ENCODE measurements around the gene TIMM10.

TIMM10 gene

GRCh38 chr11:57482782-57483561, 47.6 kb downstream of the TIMM10 start:
- TF ChIP-seq CTCF (IDR thresholded peaks at IDR 0.05; ENCODE audit: control insufficient read depth, insufficient read depth, low read depth, low read length, missing control alignments), result peak; percentile 52
- no peak for DNase-seq (ENCODE audit: low read depth)
- peak overlapping the region; percentile 43 for H3K4me3 ChIP-seq (ENCODE audit: control insufficient read depth, low read depth, low read length)

- no peak for DNase-seq (ENCODE audit: low read depth)
- no peak for TF ChIP-seq CTCF (IDR thresholded peaks at IDR 0.05; ENCODE audit: control insufficient read depth, insufficient read depth, low read depth, low read length, missing control alignments)
- peak overlapping the region; percentile 43; the same call in 1 of the 2 replicates for H3K4me3 ChIP-seq (ENCODE audit: control insufficient read depth, low read depth, low read length)
Observed at GRCh38 chr11:57481915-57482781, 48.4 kb downstream of the TIMM10 start.

GRCh38 chr11:57481315-57481714, 49.2 kb downstream of the TIMM10 start:
- no peak overlapping the region for H3K4me3 ChIP-seq (ENCODE audit: control insufficient read depth, low read depth, low read length)
- no peak for DNase-seq (ENCODE audit: low read depth)
- TF ChIP-seq CTCF (IDR thresholded peaks at IDR 0.05; ENCODE audit: control insufficient read depth, insufficient read depth, low read depth, low read length, missing control alignments), result no peak

DNA sequence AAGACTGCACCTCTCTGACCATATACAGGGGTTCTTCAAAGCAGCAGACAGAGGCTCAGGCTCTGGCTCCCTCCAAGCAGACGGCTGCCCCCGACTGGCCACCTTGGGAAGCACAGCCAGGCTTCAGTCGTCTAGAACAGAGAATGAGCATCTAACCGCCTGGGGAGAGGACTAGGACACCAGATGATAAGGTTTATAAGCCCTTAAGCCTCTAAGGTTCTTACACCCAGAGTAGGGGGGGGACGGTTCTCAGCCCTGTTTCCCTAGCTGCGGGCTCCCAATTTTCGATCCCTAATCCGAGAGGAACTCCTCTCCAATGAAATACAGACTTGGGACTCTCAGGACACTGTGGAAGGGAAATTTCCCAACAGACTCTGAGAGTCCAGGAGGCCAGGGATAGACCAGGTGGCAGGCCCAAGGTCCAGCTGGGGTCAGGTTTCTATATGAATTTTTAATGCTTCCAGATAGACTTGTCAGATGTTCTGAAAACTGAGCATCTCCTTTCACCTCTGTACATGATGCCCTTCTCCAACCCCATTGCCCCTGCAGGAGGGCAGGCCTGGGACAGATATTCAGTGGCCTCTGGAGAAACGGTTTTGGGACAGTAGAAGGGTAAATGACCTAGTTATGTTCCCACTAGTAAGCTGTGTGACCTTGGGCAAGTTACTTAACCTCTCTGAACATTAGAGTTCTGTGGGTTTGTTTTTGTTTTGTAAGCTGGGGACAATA, 50.0 kb downstream of the TIMM10 start:
- no peak for DNase-seq (ENCODE audit: low read depth)
- TF ChIP-seq CTCF (IDR thresholded peaks at IDR 0.05; ENCODE audit: control insufficient read depth, insufficient read depth, low read depth, low read length, missing control alignments), result peak; percentile 71
- no peak overlapping the region for H3K4me3 ChIP-seq (ENCODE audit: control insufficient read depth, low read depth, low read length)

- no peak overlapping the region for H3K4me3 ChIP-seq (ENCODE audit: control insufficient read depth, low read depth, low read length)
- DNase-seq (ENCODE audit: low read depth), result no peak
- no peak for TF ChIP-seq CTCF (IDR thresholded peaks at IDR 0.05; ENCODE audit: control insufficient read depth, insufficient read depth, low read depth, low read length, missing control alignments)
Observed at GRCh38 chr11:57479911-57480310, 50.6 kb downstream of the TIMM10 start.

DNA sequence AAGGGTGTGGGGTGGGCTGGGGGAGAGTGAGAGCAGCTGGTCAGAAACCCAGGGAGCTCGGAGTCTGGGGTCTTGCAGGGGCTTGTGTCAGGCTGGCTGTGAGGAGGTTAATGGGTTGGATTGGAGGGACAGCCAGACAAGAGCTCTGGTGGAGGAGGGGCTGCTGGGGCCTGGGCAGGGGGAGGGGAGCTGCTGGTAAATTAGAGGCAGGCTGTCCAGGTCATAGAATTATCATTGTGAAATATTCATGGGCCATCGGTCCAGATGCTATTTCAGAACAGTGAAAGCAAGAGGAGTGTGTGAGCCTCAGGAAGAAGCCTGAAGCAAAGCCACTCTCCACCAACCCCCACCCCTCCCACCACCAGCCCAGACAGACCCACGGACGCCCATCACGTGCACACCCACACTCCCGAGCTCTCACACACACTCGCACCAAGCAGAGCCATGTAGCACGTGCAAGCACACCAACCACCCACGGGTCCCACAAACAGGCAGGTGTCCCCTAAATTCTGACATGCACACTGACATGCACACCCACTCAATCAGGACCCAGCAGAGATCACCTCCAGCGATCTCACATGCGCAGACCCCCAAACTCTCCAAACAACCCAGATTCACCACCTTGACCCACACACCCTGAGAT, 51.4 kb downstream of the TIMM10 start:
- no peak for TF ChIP-seq CTCF (IDR thresholded peaks at IDR 0.05; ENCODE audit: control insufficient read depth, insufficient read depth, low read depth, low read length, missing control alignments)
- H3K4me3 ChIP-seq (ENCODE audit: control insufficient read depth, low read depth, low read length), result no peak overlapping the region
- DNase-seq (ENCODE audit: low read depth), result no peak

All from AG09309 (cell line).